Endothelial cell of umbilical vein (primary cell): ENCODE measurements around the gene MORC3. TPM values are rescaled to one million over a fixed set of nuclear protein-coding genes. Genes with fewer than 3 reads are reported as not detected.

Experiments
- BruUV-seq: library from RNA; stranded (reverse); fragments of 400-500 nt; replicated peaks from 2 replicates; lab custom pipeline; 2021; lab: Mats Ljungman, UMichigan
- CTCF ChIA-PET: fragments of 300-600, 350-600 bp; sonication (Branson Sonifier 250); formaldehyde crosslinking; loops from one replicate; lab custom pipeline; 2021; ENCODE audit warnings: antibody characterized with exemption, inconsistent platforms; lab: Charles Lee
- POLR2A ChIA-PET: fragments of 300-600, 350-600 bp; sonication (Branson Sonifier 250); formaldehyde crosslinking; loops from one replicate; lab custom pipeline; 2021; ENCODE audit warnings: antibody characterized with exemption, inconsistent platforms; lab: Charles Lee
- DNase-seq: peaks from one replicate; pipeline ENCODE4 v3.0.0-alpha.2; 2011; ENCODE audit warnings: low read depth, low spot score
- FAIRE-seq: peaks from 2 replicates; lab custom pipeline; 2011; peaks lifted over from hg19 to GRCh38; lab: Jason Lieb, UNC
- H2AFZ ChIP-seq: 2 replicates; pipeline ENCODE4 v1.6.0; 2012; ENCODE audit warnings: low read depth, low read length, control low read depth, inconsistent platforms
- H3K27ac ChIP-seq: 2 replicates; pipeline ENCODE4 v1.5.1; 2011; ENCODE audit warnings: low read depth, mild to moderate bottlenecking, control low read depth, low read length, moderate library complexity; ENCODE audit not compliant: insufficient read depth
- H3K27me3 ChIP-seq, 2 experiments: 2 replicates each; pipeline versions ENCODE4 v1.6.0 to v1.6.1; 2011; ENCODE audit warnings: low read length in 2 of 2, mixed read lengths in 1 of 2; ENCODE audit not compliant: control insufficient read depth in 2 of 2, insufficient read depth in 2 of 2
- H3K36me3 ChIP-seq, 2 experiments: 2 replicates in 1 of 2; 3 replicates in 1 of 2; pipeline ENCODE4 v1.5.1; 2011; ENCODE audit warnings: low read length in 2 of 2, mild to moderate bottlenecking in 1 of 2, moderate library complexity in 1 of 2; ENCODE audit not compliant: control insufficient read depth in 2 of 2, insufficient read depth in 2 of 2; ENCODE audit errors: extremely low read depth in 1 of 2
- H3K4me1 ChIP-seq: 3 replicates; pipeline ENCODE4 v1.5.1; 2011; ENCODE audit warnings: mild to moderate bottlenecking, low read length; ENCODE audit not compliant: control insufficient read depth, insufficient read depth; ENCODE audit errors: extremely low read depth
- H3K4me2 ChIP-seq: 2 replicates; pipeline ENCODE4 v1.6.1; 2011; ENCODE audit warnings: low read length, control low read depth, mixed read lengths; ENCODE audit not compliant: insufficient read depth
- H3K4me3 ChIP-seq, 3 experiments: fragments of 200-600 bp in 1 of 3; sonication (generic), shearing (Covaris generic) in 1 of 3; replicated peaks in 1 of 3; 2 replicates each; pipeline ENCODE4 v1.5.1; 2011 to 2016; ENCODE audit warnings: control low read depth in 3 of 3, low read length in 3 of 3, mild to moderate bottlenecking in 2 of 3, inconsistent platforms in 1 of 3, low read depth in 1 of 3, moderate library complexity in 1 of 3; ENCODE audit not compliant: insufficient read depth in 1 of 3
- H3K79me2 ChIP-seq: 2 replicates; pipeline ENCODE4 v1.6.0; 2012; ENCODE audit warnings: low read length, inconsistent platforms; ENCODE audit not compliant: control insufficient read depth, insufficient read depth
- H3K9ac ChIP-seq: replicated peaks from 2 replicates; pipeline ENCODE3; 2011; ENCODE audit warnings: low read length, control low read depth; ENCODE audit not compliant: insufficient read depth; ENCODE audit errors: extremely low read depth
- H3K9me1 ChIP-seq: replicated peaks from 3 replicates; pipeline ENCODE4 v1.6.0; 2011; ENCODE audit warnings: mild to moderate bottlenecking, low read length; ENCODE audit not compliant: control insufficient read depth, insufficient read depth; ENCODE audit errors: extremely low read depth
- H3K9me3 ChIP-seq: replicated peaks from 2 replicates; pipeline ENCODE4 v1.5.1; 2012; ENCODE audit warnings: low read length, inconsistent platforms; ENCODE audit not compliant: control insufficient read depth, insufficient read depth
- H4K20me1 ChIP-seq: replicated peaks from 2 replicates; pipeline ENCODE3; 2011; ENCODE audit warnings: mild to moderate bottlenecking, low read length; ENCODE audit not compliant: control insufficient read depth, insufficient read depth; ENCODE audit errors: extremely low read depth
- CTCF ChIP-seq, 2 donors: IDR thresholded peaks; 1 replicate in 1 of 2; 2 replicates in 1 of 2; pipeline ENCODE4 v1.5.1; 2011; ENCODE audit warnings: low read length in 2 of 2, mild to moderate bottlenecking in 2 of 2, moderate library complexity in 2 of 2, control low read depth in 1 of 2, inconsistent platforms in 1 of 2, low read depth in 1 of 2; ENCODE audit not compliant: insufficient read depth in 1 of 2; ENCODE audit errors: extremely low read depth in 1 of 2
- EZH2 ChIP-seq: IDR thresholded peaks from 2 replicates; pipeline ENCODE4 v1.6.1; 2012; ENCODE audit warnings: borderline replicate concordance, low read depth, mild to moderate bottlenecking, moderate library complexity, low read length, inconsistent platforms; ENCODE audit not compliant: severe bottlenecking
- FOS ChIP-seq: IDR thresholded peaks from 2 replicates; pipeline ENCODE4 v1.6.1; 2011; ENCODE audit warnings: mild to moderate bottlenecking, low read length, moderate library complexity, borderline replicate concordance; ENCODE audit not compliant: insufficient read depth
- GATA2 ChIP-seq: IDR thresholded peaks from 2 replicates; pipeline ENCODE4 v1.7.0; 2011; ENCODE audit warnings: low read depth, mild to moderate bottlenecking, moderate library complexity, mixed read lengths, low read length; ENCODE audit not compliant: insufficient read length, insufficient read depth
- POLR2AphosphoS5 ChIP-seq: IDR thresholded peaks from 2 replicates; pipeline ENCODE4 v1.6.1; 2012; ENCODE audit warnings: low read depth, mild to moderate bottlenecking, control low read depth, low read length, moderate library complexity; ENCODE audit not compliant: insufficient read depth
- dilution Hi-C: fragments of 300-500 bp; cut with MboI; formaldehyde crosslinking; loops from one replicate; pipeline ENCODE4 v1.15.0; 2019; ENCODE audit warnings: low sequenced_read_pairs; ENCODE audit not compliant: extremely low pct_ligation_motif_present
- intact Hi-C: fragments of 100-400 bp; cut with micrococcal nuclease; formaldehyde crosslinking; loops from one replicate; pipeline ENCODE4 v1.10.0; 2022
- polyA plus RNA-seq, 4 experiments: library from polyadenylated mRNA; depleted of rRNA in 3 of 4; stranded (reverse) in 3 of 4; unstranded in 1 of 4; fragments of >200 nt; gene quantifications; 2 replicates each; pipeline versions ENCODE4 v1.2.1 to v1.2.3, GENCODE V29; 2011 to 2012; ENCODE audit warnings: missing spikeins in 1 of 4
- total RNA-seq: library from RNA; stranded (reverse); gene quantifications from 2 replicates; pipeline ENCODE4 v1.2.3, GENCODE V29; 2021
- TF ChIP-seq, protein P1 (sequence below): IDR thresholded peaks from 2 replicates; pipeline ENCODE4 v1.6.1; 2011; ENCODE audit not compliant: insufficient read depth, insufficient read length

MORC3 gene
- total and polyA plus RNA-seq, 2 donors (not counting 3 experiments of a cell fraction or from before 2014, with no cell fraction given): 7.3 to 25.3 TPM

- ChIA-PET POLR2A (no interaction called here), CTCF (interaction anchor here (0.6 to 2.0 kb wide), 11 partner anchors 9 to 508 kb away, joined by 3 to 11 read pairs (median 6); no protein-coding TSS in a partner anchor)
- Histone ChIP-seq H3K79me2 (no peaks in the 10 kb centered on the region), H3K4me2 (no peak overlapping the region), H3K4me1 (peaks cover 2% of the 10 kb centered on the region), H3K9me1 (no peaks in the 10 kb centered on the region), H4K20me1 (no peaks in the 10 kb centered on the region), H3K9ac (no peak overlapping the region), H2AFZ (no peak overlapping the region), H3K27ac (no peak overlapping the region), H3K4me3 (no peak overlapping the region), H3K27me3 (no peaks in the 10 kb centered on the region), H3K36me3 (no peaks in the 10 kb centered on the region), H3K9me3 (no peaks in the 10 kb centered on the region)
- TF ChIP-seq GATA2: no peak
- TF ChIP-seq POLR2AphosphoS5: peak; percentile 16
- no peak for TF ChIP-seq EZH2
- TF ChIP-seq CTCF (IDR thresholded peaks at IDR 0.05; ENCODE audit: extremely low read depth in 1 of 2, insufficient read depth in 1 of 2, low read depth in 1 of 2, low read length in 2 of 2): peak; percentile 76 to 80
- TF ChIP-seq FOS: no peak
- TF ChIP-seq, protein P1, sequence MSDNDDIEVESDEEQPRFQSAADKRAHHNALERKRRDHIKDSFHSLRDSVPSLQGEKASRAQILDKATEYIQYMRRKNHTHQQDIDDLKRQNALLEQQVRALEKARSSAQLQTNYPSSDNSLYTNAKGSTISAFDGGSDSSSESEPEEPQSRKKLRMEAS: no peak
- FAIRE-seq: peak; percentile 97
- peak; percentile 93 for DNase-seq
- dilution Hi-C loops: no loop called here
- BruUV-seq: no TSS peak
- intact Hi-C loops: loop anchor here (1.0 to 5.0 kb wide), 7 partner anchors 85 to 507 kb away; no protein-coding TSS in a partner anchor
These were observed 100.0 kb downstream of the MORC3 start for GRCh38 chr21:36419996-36420395.
